DLD1 (cell line): ENCODE measurements around the gene HOMER3.
"Not testable (repeated sequence)": the region's sequence is repeated elsewhere in the genome, so short reads cannot be mapped to it uniquely, and the experiment has no call there.

Experiments used
- in situ Hi-C: cut with HindIII; loops from 2 replicates; pipeline ENCODE4 v1.10.0; 2017; ENCODE audit warnings: low sequenced_read_pairs

Gene HOMER3

GRCh38 chr19:18954094-18954493 lies 13.1 kb upstream of the HOMER3 start:
- in situ Hi-C loops: no loop called here

GRCh38 chr19:18952364-18953003 lies 11.5 kb upstream of the HOMER3 start:
- in situ Hi-C loops: not testable (repeated sequence)

GRCh38 chr19:18951721-18952281 lies 10.8 kb upstream of the HOMER3 start:
- in situ Hi-C loops: no loop called here

GRCh38 chr19:18949858-18950257 lies 8.8 kb upstream of the HOMER3 start:
- in situ Hi-C loops: no loop called here

- in situ Hi-C loops: no loop called here
Measured at GRCh38 chr19:18948976-18949356, 7.9 kb upstream of the HOMER3 start.

GRCh38 chr19:18948075-18948975 lies 7.3 kb upstream of the HOMER3 start:
- in situ Hi-C loops: no loop called here

GRCh38 chr19:18946918-18947317 lies 5.9 kb upstream of the HOMER3 start:
- in situ Hi-C loops: no loop called here

- in situ Hi-C loops: no loop called here
Measured at GRCh38 chr19:18946335-18946734, 5.3 kb upstream of the HOMER3 start.

- in situ Hi-C loops: no loop called here
Measured at GRCh38 chr19:18945297-18945696, 4.3 kb upstream of the HOMER3 start.

- in situ Hi-C loops: no loop called here
Measured at GRCh38 chr19:18943465-18943864, 2.4 kb upstream of the HOMER3 start.

GRCh38 chr19:18942692-18943091 lies 1.7 kb upstream of the HOMER3 start:
- in situ Hi-C loops: no loop called here

GRCh38 chr19:18941628-18942354 lies 774 bp upstream of the HOMER3 start:
- in situ Hi-C loops: no loop called here

- in situ Hi-C loops: no loop called here
Measured at GRCh38 chr19:18939922-18940768, 872 bp downstream of the HOMER3 start.

GRCh38 chr19:18939163-18939562 lies 1.9 kb downstream of the HOMER3 start:
- in situ Hi-C loops: no loop called here

- in situ Hi-C loops: no loop called here
Measured at GRCh38 chr19:18933297-18933696, 7.7 kb downstream of the HOMER3 start.

- in situ Hi-C loops: no loop called here
Measured at GRCh38 chr19:18932216-18932841, 8.7 kb downstream of the HOMER3 start.

- in situ Hi-C loops: no loop called here
Measured at GRCh38 chr19:18931316-18932162, 9.5 kb downstream of the HOMER3 start.

GRCh38 chr19:18929311-18929710 lies 11.7 kb downstream of the HOMER3 start:
- in situ Hi-C loops: no loop called here
